Stimulated activated CD8-positive, alpha-beta memory T cell treated with anti-CD3 and anti-CD28 coated beads, Interleukin-2, amount 100 ng/mL, for 48 hours (primary cell): ENCODE data around the gene SLC15A3.

Experiments
- DNase-seq, 2 donors: peaks; one replicate each; pipeline ENCODE4 v3.0.0-alpha.2; 2020; ENCODE audit warnings: low read depth in 2 of 2

SLC15A3 gene

GRCh38 chr11:60930394-60930793 is 21.6 kb downstream of the SLC15A3 start:
- no peak for DNase-seq

DNA sequence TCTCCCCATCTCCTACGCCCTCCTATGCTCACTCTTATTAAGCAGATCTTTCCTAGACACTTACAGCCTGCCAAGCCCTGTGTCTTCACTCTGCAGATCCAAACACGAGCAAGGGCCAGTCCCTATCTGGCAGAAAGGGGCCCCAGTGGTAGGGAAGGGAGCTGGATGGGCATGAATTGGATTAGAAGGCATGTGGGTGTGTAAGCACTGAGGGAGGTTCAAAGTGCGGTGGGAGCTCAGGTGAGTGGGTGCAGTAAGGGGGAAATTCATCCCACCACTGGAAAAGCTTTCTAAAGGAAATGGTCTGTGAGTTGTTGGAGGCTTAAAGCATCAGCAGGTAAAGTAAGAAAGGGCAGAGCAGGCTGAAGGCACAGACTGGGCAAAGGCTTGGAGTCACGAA is 22.2 kb downstream of the SLC15A3 start:
- DNase-seq = no peak

- no peak for DNase-seq
Measured at GRCh38 chr11:60928563-60929001, 23.4 kb downstream of the SLC15A3 start.

GRCh38 chr11:60927600-60927999 is 24.4 kb downstream of the SLC15A3 start:
- no peak for DNase-seq

DNA sequence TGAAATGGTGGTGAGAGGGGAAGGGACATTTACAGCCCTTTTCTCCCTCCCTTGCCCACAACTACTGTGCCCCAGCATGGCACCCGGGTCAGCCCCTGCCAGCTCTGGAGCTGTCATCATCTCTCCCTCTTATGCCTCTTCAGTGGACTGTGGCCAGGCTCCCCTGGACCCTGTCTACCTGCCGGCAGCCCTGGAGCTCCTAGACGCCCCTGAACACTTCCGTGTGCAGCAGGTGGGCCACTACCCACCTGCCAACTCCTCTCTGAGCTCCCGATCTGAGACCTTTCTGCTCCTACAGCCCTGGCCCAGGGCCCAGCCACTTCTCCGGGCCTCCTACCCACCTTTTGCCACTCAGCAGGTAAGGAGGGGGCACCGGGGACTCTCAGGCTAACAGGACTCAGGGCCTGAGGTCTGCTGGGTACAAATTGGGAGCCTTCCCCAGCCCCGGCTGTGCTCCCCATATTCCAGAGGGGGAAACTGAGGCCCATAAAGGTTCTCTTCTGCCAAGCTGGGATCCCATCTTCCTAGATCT is 24.8 kb downstream of the SLC15A3 start:
- no peak for DNase-seq

DNA sequence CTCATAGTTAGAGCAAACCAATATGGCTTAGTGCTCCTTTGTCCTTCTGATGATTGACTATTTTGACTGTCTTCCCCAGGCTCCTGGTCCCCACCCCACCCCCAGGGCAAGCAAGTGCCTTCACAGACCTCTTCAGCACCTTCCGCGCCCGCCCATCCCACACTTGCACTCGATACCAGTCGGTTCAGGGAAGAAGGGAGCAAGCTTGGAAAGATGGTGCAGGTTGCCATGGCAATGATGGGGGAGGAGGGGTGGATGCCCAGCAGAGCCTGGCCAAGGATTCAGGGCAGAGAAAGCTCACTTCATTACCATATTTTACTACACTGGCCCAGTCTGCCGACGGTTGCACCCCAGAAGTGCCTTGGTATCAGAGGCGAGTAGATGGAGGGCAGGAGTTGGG is 25.5 kb downstream of the SLC15A3 start:
- DNase-seq = no peak

- no peak for DNase-seq
Measured at GRCh38 chr11:60925868-60926267, 26.1 kb downstream of the SLC15A3 start.

DNA sequence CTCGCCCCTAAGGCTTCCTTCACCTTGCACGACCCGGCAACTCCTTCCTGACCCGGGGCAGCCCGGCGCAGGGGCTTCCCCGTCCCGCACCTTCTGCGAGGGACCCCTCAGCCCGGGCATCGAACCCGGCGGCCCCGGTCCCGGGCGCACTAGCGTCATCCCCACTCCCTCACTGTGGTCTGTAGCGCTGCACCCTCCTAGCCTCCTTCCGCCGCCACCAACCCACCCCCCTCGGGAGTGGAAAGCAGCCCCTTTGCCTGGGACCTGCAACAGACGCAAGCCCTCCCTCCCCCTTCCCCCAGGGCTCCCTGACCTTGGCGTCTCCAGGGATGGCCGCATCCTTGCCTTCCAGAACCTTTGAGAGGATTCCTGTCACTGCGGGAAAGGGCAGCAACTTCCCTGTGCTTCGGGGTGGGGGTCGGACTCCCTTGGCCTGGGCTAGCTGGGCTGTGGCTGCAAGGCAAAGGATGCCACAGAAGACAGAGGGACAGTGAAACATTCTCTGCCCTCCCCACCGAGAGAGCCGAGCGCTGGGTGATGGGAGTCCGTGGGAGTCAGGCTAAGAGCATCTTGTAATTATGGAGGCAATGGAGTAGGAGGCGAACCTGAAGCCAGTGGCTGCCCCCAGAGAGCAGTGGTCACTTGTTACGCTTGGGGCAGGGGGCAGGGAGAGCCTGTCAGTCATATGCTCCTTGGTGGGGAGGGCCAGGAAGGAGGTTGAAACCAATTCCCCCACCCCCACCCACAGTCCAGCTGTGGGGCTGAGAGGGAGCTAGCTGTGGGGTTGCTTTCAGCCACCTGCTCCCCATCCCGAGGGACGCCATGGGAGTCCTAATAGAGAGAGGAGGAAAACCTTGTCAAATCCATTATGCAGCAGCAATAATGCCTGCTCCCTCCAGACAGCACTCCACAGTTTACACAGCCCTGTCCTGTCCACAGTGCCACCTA is 26.8 kb downstream of the SLC15A3 start:
- DNase-seq = no peak

GRCh38 chr11:60924110-60924905 is 27.7 kb downstream of the SLC15A3 start, which contains the start of gene TMEM132A:
Gene TMEM132A, plus strand, starts transcription at chr11:60924460. Its CDS starts 174 bp downstream, at chr11:60924634.
- no peak for DNase-seq

- no peak for DNase-seq
Measured at GRCh38 chr11:60923800-60924109, 28.2 kb downstream of the SLC15A3 start.

- DNase-seq = no peak
Measured at GRCh38 chr11:60923326-60923725, 28.6 kb downstream of the SLC15A3 start.

DNA sequence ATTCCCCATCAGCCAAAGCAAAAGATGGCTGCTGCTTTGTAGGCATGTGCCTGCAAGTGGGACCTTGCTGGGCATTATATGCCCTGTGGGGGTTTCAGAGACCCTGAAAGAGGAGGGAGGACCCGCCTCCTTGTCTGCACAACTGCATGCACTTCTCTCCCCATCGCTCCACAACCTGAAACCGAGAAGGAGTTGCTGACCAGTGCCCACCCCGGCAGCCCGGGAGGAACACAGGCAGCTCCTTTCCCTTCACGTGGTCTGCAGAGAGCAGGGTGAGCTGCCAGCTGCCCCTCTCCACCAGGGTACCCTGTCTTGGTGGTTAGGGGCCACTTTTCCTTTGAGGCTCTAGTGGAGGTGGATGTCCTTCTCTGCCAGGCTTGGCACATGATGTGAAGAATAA is 29.1 kb downstream of the SLC15A3 start:
- no peak for DNase-seq

GRCh38 chr11:60921777-60922335 is 30.1 kb downstream of the SLC15A3 start:
- no peak for DNase-seq

DNA sequence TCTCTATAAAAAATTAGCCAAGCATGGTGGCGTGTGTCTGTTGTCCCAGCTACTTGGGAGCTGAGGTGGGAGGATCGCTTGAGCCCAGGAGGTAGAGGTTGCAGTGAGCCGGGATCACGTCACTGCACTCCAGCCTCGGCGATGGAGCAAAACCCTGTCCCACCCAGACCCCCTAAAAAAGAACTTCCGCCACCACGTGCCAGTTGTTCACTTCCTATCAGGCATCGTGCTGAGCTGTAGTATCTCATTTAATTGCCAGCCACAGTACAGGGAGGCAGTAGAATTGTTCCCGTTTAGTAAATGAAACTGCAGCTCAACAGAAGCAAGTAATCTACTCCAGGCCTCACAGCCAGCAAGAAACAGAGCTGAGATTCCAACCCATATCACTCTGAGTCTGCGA is 30.7 kb downstream of the SLC15A3 start:
- no peak for DNase-seq

DNA sequence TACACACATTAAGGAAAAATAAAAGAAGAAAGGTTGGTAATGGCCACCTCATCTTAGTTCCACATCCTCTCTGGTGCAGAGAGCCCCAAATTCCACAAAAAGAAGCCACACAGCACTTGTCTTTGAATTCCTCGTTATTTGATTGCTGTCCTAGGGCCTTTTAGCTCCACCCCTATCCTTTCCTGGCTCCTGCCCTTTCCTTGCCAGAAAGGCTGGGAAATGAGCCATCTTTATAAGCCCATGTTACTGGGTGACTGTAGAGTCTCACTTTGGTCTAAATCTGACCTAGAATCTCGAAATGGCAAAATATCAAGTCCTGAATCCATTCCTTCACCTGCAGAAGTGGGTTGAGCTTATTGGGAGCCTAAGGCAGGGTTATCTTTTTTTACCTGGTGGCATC is 32.0 kb downstream of the SLC15A3 start:
- no peak for DNase-seq

DNA sequence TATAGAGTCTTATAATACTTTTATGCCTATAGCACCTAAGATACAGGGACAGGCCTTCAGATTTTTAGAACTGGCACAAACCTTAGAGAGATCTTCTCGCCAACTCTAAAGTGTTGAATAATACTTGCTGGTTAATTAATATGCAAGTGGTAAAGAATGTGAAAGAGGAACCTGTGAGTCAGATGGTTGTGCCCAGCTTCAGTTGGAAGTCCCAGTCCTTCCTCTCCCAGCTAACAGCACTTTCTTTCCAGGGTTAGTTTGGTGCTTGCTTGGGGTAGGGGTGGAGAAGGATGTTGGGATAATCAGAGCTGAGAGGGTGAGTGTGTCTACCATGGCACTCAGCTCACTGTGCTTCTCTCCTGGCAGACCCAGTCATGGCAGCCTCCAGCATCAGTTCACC is 32.7 kb downstream of the SLC15A3 start:
- no peak for DNase-seq

DNA sequence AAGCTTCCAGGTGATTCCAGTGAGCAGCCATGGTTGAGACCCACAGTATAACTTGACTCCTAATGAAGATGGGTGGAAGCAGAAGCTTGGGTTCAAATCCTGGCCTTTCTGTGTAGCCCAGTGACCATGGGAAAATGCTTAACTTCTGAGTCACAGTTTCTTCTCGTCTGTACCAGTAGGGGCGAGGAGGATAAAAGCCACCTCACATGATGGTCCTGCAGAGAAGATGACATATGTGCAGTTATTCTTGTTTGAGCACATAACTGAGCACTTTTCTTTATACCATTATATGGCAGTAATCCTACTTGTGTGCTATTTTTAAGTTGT is 33.1 kb downstream of the SLC15A3 start:
- DNase-seq = no peak

GRCh38 chr11:60918251-60918938 is 33.6 kb downstream of the SLC15A3 start:
- DNase-seq = no peak

GRCh38 chr11:60917267-60917666 is 34.7 kb downstream of the SLC15A3 start:
- DNase-seq = no peak

DNA sequence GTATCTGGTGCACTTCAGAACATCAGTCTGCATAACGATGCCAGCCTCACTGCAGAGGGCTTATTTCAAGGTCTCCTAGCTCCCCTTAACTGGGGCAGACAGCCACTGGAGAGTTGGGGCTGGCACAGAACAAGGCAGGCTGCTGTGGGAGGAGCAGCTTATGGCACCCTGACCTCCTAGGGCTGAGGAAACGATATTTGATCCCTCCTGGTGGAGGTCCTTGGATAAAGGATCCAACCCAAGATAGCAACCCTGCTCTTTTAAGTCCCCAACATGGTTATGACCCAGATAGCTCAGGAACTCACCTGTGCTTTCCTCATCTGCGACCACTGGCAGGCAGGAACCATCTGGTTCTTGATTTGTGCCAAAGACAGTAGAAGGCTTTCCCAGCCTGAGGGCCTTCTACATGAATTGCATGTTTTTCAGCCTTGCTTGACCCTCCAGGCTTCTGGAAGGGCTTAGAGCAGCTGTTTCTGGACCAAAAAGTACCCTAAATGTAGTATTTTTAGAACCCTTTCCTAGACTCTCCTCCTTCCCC is 35.2 kb downstream of the SLC15A3 start:
- no peak for DNase-seq

DNA sequence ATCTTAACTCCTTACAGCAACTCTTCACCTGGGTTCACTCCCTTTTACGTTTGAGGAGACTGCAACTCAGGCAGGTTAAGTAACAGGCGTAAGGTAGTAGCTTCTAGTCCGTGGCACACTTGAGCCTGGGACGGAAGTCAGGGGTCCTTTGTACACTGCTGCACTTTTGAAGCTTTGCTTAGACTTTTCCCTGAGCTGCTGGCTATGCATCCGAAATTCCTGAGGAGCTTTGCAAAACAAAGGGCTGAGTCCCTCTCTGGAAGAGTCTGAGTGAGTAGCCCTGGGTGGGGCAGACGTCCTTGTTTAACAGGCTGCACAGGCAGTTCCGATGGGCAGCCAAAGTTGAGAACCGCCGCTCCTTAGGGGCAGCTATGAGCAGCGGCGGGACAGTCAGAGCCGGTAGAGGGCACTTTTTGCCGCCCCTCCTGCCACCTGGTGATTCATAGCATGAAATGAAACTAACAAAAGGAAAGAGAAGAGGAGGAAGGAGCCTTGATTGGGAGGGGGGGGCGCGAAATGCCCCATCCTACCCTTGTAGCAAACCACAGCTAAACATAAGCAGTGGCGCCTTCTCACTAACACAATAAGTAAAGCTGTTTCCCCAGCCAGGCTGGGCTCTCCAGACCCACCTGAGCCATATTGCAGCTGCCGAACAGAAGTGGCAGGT is 36.6 kb downstream of the SLC15A3 start:
- DNase-seq = peak; percentile 52 to 65
